Astrocyte (in vitro differentiated cells and primary cell): ENCODE data around the gene MAP7.

Experiments used
- EZH2 ChIP-seq: IDR thresholded peaks from 2 replicates; pipeline ENCODE4 v1.6.1; 2012; ENCODE audit warnings: mild to moderate bottlenecking, low read length, inconsistent platforms; ENCODE audit not compliant: insufficient read depth
- TF ChIP-seq, protein P1 (sequence below): IDR thresholded peaks from 2 replicates; pipeline ENCODE4 v1.5.1; 2011; ENCODE audit warnings: low read depth, mild to moderate bottlenecking, inconsistent platforms, low read length, moderate library complexity; ENCODE audit not compliant: insufficient read depth

- TF ChIP-seq, protein P1, sequence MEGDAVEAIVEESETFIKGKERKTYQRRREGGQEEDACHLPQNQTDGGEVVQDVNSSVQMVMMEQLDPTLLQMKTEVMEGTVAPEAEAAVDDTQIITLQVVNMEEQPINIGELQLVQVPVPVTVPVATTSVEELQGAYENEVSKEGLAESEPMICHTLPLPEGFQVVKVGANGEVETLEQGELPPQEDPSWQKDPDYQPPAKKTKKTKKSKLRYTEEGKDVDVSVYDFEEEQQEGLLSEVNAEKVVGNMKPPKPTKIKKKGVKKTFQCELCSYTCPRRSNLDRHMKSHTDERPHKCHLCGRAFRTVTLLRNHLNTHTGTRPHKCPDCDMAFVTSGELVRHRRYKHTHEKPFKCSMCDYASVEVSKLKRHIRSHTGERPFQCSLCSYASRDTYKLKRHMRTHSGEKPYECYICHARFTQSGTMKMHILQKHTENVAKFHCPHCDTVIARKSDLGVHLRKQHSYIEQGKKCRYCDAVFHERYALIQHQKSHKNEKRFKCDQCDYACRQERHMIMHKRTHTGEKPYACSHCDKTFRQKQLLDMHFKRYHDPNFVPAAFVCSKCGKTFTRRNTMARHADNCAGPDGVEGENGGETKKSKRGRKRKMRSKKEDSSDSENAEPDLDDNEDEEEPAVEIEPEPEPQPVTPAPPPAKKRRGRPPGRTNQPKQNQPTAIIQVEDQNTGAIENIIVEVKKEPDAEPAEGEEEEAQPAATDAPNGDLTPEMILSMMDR: no peak
- no peak for TF ChIP-seq EZH2
Observed at GRCh38 chr6:136409597-136409996, 140.6 kb downstream of the MAP7 start.
